Measurements from ENCODE around the gene PRKX. TPM values are rescaled to one million over a fixed set of nuclear protein-coding genes. Genes with fewer than 3 reads are reported as not detected.

PRKX gene
- total and polyA plus RNA-seq, 2 of the 13 experiments (the other 11 are each of a cell fraction or from before 2014, with no cell fraction given), result 0.01 to 0.15 TPM

- no peaks in the 10 kb centered on the region for H3K36me3 ChIP-seq (replicated peaks in 1 of 2; ENCODE audit: control insufficient read depth in 1 of 2, insufficient read depth in 2 of 2, low read length in 2 of 2)
- H3K4me1 ChIP-seq (ENCODE audit: insufficient read depth, low read length), result no peaks in the 10 kb centered on the region
- intact Hi-C loops (cut with micrococcal nuclease; ENCODE audit: unreplicated experiment), result no loop called here
- no peak for DNase-seq (ENCODE audit: low spot score)
- no peak overlapping the region for H3K9ac ChIP-seq (ENCODE audit: insufficient read depth, low read depth, low read length)
- ChIA-PET CTCF (ENCODE audit: low intra/inter-chr PET ratio, low total read pairs) (no interaction called here), POLR2A (no interaction called here)
- no peak for FAIRE-seq
- in situ Hi-C loops (cut with HindIII; ENCODE audit: extremely low pct_ligation_motif_present, low pct_unique_long_range_greater_than_20kb), result no loop called here
- no TSS peak for BruUV-seq (replicated peaks)
- H3K4me2 ChIP-seq (ENCODE audit: low read depth, low read length), result no peak overlapping the region
- ATAC-seq, result no peak
- no peak overlapping the region for H3K4me3 ChIP-seq (replicated peaks in 1 of 3; ENCODE audit: insufficient read depth in 1 of 3, low read depth in 2 of 3, low read length in 3 of 3)
- 5% methylated on average over 3 of the region's 3 CpGs for WGBS (ENCODE audit: low lambda C conversion rate)
- H3K9me3 ChIP-seq (ENCODE audit: low read length), result no peaks in the 10 kb centered on the region
- TF ChIP-seq GLI4 (CRISPR knock-in tag; IDR thresholded peaks at IDR 0.05; ENCODE audit: borderline replicate concordance), result no peak
- TF ChIP-seq MAF1 (CRISPR knock-in tag; IDR thresholded peaks at IDR 0.05; ENCODE audit: borderline replicate concordance), result no peak
- no peak for TF ChIP-seq ZNF383 (CRISPR knock-in tag; IDR thresholded peaks at IDR 0.05; ENCODE audit: borderline replicate concordance)
- TF ChIP-seq MLXIP (CRISPR knock-in tag; IDR thresholded peaks at IDR 0.05; ENCODE audit: borderline replicate concordance), result no peak
- no peak for TF ChIP-seq BATF2 (CRISPR knock-in tag; IDR thresholded peaks at IDR 0.05)
- no peak for TF ChIP-seq ZFP37 (CRISPR knock-in tag; IDR thresholded peaks at IDR 0.05; ENCODE audit: borderline replicate concordance)
- no peak for TF ChIP-seq REXO4 (CRISPR knock-in tag; IDR thresholded peaks at IDR 0.05; ENCODE audit: borderline replicate concordance)
- no peak for TF ChIP-seq ZFP82 (CRISPR knock-in tag; IDR thresholded peaks at IDR 0.05; ENCODE audit: borderline replicate concordance)
- TF ChIP-seq HNRNPUL1 (IDR thresholded peaks at IDR 0.05; ENCODE audit: low read depth, low read length), result no peak
- TF ChIP-seq ZNF792 (CRISPR knock-in tag; IDR thresholded peaks at IDR 0.05), result no peak
- no peak for TF ChIP-seq SRSF4 (IDR thresholded peaks at IDR 0.05; ENCODE audit: low read depth, low read length, poor library complexity, severe bottlenecking)
- no peak for TF ChIP-seq NCOA1 (CRISPR knock-in tag; IDR thresholded peaks at IDR 0.05)
- TF ChIP-seq KAT7 (CRISPR knock-in tag; IDR thresholded peaks at IDR 0.05; ENCODE audit: borderline replicate concordance), result no peak
- no peak for TF ChIP-seq SMAD3 (CRISPR knock-in tag; IDR thresholded peaks at IDR 0.05)
- no peaks in the 10 kb centered on the region for H3K79me2 ChIP-seq (ENCODE audit: insufficient read depth, low read length)
- H4K20me1 ChIP-seq (ENCODE audit: insufficient read depth, low read length), result no peaks in the 10 kb centered on the region
- no peak overlapping the region for H2AFZ ChIP-seq (ENCODE audit: low read length)
- no peaks in the 10 kb centered on the region for H3K27me3 ChIP-seq (ENCODE audit: control insufficient read depth in 1 of 2, insufficient read depth in 2 of 2, low read length in 2 of 2)
- no peak overlapping the region for H3K27ac ChIP-seq (ENCODE audit: extremely low read length, insufficient read depth, low read length)
These were observed 34.7 kb upstream of the PRKX start for GRCh38 chrX:3748052-3748559.
